ENCODE data around the gene RTF1. TPM values are rescaled to one million over a fixed set of nuclear protein-coding genes. Genes with fewer than 3 reads are reported as not detected.

The RTF1 gene
- polyA plus RNA-seq, 1 of the 3 experiments (the other 2 are of a cell fraction), result 27.8 TPM

GRCh38 chr15:41494922-41495735 lies 78.2 kb downstream of the RTF1 start (continued):
- TF ChIP-seq SIN3A (IDR thresholded peaks at IDR 0.05; ENCODE audit: borderline replicate concordance, low read depth, low read length) (no peak), POLR2AphosphoS5 (IDR thresholded peaks at IDR 0.05; ENCODE audit: low read depth, low read length) (no peak), PBX3 (IDR thresholded peaks at IDR 0.05) (no peak), ELF1 (IDR thresholded peaks at IDR 0.05) (no peak), EP300 (IDR thresholded peaks at IDR 0.05; ENCODE audit: borderline replicate concordance in 1 of 2, low read depth in 1 of 2, low read length in 1 of 2) (no peak), MEF2A (IDR thresholded peaks at IDR 0.05; ENCODE audit: borderline replicate concordance, low read depth) (no peak), RAD21 (IDR thresholded peaks at IDR 0.05; ENCODE audit: low read length) (no peak)

GRCh38 chr15:41495736-41496599 lies 79.1 kb downstream of the RTF1 start:
- no peaks in the 10 kb centered on the region for H3K9me3 ChIP-seq
- no peaks in the 10 kb centered on the region for H3K36me3 ChIP-seq (replicated peaks in 1 of 2; ENCODE audit: control insufficient read depth in 1 of 2, insufficient read depth in 2 of 2, low read length in 1 of 2)
- no peak overlapping the region for H3K4me3 ChIP-seq (ENCODE audit: low read depth in 2 of 2, low read length in 1 of 2)
- no peak overlapping the region for H3K4me2 ChIP-seq
- no peaks in the 10 kb centered on the region for H3K27me3 ChIP-seq (ENCODE audit: insufficient read depth)
- H4K20me1 ChIP-seq (ENCODE audit: insufficient read depth), result no peaks in the 10 kb centered on the region
- DNase-seq, result peak; percentile 30
- no peak overlapping the region for H3K9ac ChIP-seq
- no peaks in the 10 kb centered on the region for H3K9me2 ChIP-seq
- no peak overlapping the region for H3K27ac ChIP-seq (ENCODE audit: low read depth in 2 of 2, low read length in 1 of 2)
- 97% methylated on average over 26 of the region's 59 CpGs for WGBS (ENCODE audit: low lambda C conversion rate)
- peaks cover 6% of the 10 kb centered on the region in 2 experiments; a peak in 3 of 4 replicates for H3K4me1 ChIP-seq (ENCODE audit: control insufficient read depth in 1 of 2, insufficient read depth in 2 of 2, low read depth in 1 of 2, low read length in 1 of 2)
- ChIA-PET POLR2A (no interaction called here), CTCF (interaction anchor here (1.0 to 1.3 kb wide), 2 partner anchors 11 to 108 kb away, joined by 3 read pairs; no protein-coding TSS in a partner anchor)
- no peaks in the 10 kb centered on the region for H3K79me2 ChIP-seq (ENCODE audit: insufficient read depth)
- H3F3A ChIP-seq (replicated peaks; ENCODE audit: insufficient read depth), result no peaks in the 10 kb centered on the region
- H2AFZ ChIP-seq (ENCODE audit: low read depth), result no peak overlapping the region
- TF ChIP-seq NRF1 (IDR thresholded peaks at IDR 0.05; ENCODE audit: low read depth, low read length) (no peak), FOXJ3 (CRISPR knock-in tag; IDR thresholded peaks at IDR 0.05) (no peak), USF2 (IDR thresholded peaks at IDR 0.05; ENCODE audit: borderline replicate concordance, low read depth, low read length) (no peak), CTCF (IDR thresholded peaks at IDR 0.05) (no peak), GATA2 (CRISPR knock-in tag; IDR thresholded peaks at IDR 0.05) (no peak), MEF2A (IDR thresholded peaks at IDR 0.05; ENCODE audit: borderline replicate concordance, low read depth) (no peak), CHD2 (IDR thresholded peaks at IDR 0.05; ENCODE audit: low read length, partially characterized antibody) (no peak), PBX3 (IDR thresholded peaks at IDR 0.05) (no peak), TAF1 (IDR thresholded peaks at IDR 0.05; ENCODE audit: borderline replicate concordance, low read depth, low read length) (no peak), REST (IDR thresholded peaks at IDR 0.05; ENCODE audit: low read depth, low read length) (no peak), TEAD4 (IDR thresholded peaks at IDR 0.05; ENCODE audit: borderline replicate concordance, insufficient read depth) (no peak), RXRA (IDR thresholded peaks at IDR 0.05; ENCODE audit: borderline replicate concordance, low read depth) (no peak), MAX (IDR thresholded peaks at IDR 0.05; ENCODE audit: low read depth) (no peak), ELF1 (IDR thresholded peaks at IDR 0.05) (no peak), RCOR1 (IDR thresholded peaks at IDR 0.05; ENCODE audit: low read length) (no peak)
